Measurements from ENCODE around the gene MAP4K3.

Gene MAP4K3

DNA sequence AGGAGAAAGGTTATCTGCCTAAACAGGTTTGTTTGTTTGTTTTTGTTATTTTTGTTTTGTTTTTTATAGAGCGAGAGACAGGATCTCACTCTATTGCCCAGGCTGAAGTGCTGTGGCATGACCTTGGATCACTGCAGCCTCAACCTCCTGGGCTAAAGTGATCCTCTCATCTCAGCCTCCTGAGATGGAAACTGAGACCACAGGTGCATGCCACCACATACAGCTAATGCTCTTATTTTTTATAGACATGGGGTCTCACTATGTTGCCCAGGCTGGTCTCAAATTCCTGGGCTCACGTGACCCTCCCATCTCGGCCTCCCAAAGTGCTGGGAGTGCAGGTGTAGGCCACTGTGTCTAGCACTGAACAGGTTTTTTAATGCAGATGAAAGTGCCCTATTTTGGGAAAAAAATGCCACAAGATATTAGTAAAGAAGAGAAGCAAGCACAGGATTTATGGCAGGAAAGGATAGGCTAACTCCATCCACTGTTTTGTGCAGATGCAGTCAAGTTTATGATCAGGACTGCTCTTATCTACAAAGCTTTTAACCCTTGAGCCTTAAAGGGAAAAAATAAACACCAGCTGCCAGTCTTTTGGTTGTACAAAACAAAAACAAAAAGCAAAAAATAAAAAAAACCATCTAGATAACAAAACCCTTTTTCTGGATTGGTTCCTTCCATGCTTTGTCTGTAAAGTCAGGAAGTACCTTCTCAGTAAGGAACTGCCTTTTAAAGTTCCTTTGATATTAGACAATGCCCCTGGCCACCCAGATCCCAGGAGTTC is 29.4 kb downstream of the MAP4K3 start:
- Histone ChIP-seq H3K9me3 (ENCODE audit: insufficient read depth, low read length) (no peaks in the 10 kb centered on the region), H3K36me3 (ENCODE audit: insufficient read depth, insufficient read length, low read length) (no peaks in the 10 kb centered on the region), H3K9ac (ENCODE audit: insufficient read length, low read depth) (no peak overlapping the region), H3K27me3 (ENCODE audit: insufficient read depth, insufficient read length) (no peaks in the 10 kb centered on the region), H3K4me3 (ENCODE audit: insufficient read length, low read depth) (no peak overlapping the region), H3K4me1 (ENCODE audit: insufficient read depth, insufficient read length) (no peaks in the 10 kb centered on the region)
- DNase-seq (ENCODE audit: low read depth, low spot score), result no peak
- TF ChIP-seq ZNF274 (IDR thresholded peaks at IDR 0.05; ENCODE audit: low read depth, low read length) (no peak), YY1 (IDR thresholded peaks at IDR 0.05; ENCODE audit: insufficient read depth, insufficient read length) (no peak), SUZ12 (IDR thresholded peaks at IDR 0.05; ENCODE audit: extremely low read depth, insufficient read depth, insufficient read length) (no peak)

DNA sequence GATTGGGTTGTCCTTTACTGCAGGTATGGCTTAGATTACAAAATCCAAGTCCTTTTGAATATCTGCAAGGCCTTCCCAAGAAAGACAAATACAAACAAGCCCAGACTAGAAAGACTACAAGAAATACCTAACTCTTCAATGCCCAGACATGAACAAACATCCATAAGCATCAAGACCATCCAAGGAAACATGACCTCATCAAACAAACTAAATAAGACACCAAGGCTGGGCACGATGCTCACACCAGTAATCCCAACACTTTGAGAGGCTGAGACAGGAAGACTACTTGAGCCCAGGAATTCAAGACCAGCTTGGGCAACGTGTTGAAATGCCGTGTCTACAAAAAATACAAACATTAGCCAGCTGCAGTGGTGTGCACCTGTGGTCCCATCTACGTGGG is 31.7 kb downstream of the MAP4K3 start:
- no peak for DNase-seq (ENCODE audit: low read depth, low spot score)
- TF ChIP-seq YY1 (IDR thresholded peaks at IDR 0.05; ENCODE audit: insufficient read depth, insufficient read length) (no peak), ZNF274 (IDR thresholded peaks at IDR 0.05; ENCODE audit: low read depth, low read length) (no peak), SUZ12 (IDR thresholded peaks at IDR 0.05; ENCODE audit: extremely low read depth, insufficient read depth, insufficient read length) (no peak)
- Histone ChIP-seq H3K27me3 (ENCODE audit: insufficient read depth, insufficient read length) (no peaks in the 10 kb centered on the region), H3K9me3 (ENCODE audit: insufficient read depth, low read length) (no peaks in the 10 kb centered on the region), H3K9ac (ENCODE audit: insufficient read length, low read depth) (no peak overlapping the region), H3K36me3 (ENCODE audit: insufficient read depth, insufficient read length, low read length) (no peaks in the 10 kb centered on the region), H3K4me3 (ENCODE audit: insufficient read length, low read depth) (no peak overlapping the region), H3K4me1 (ENCODE audit: insufficient read depth, insufficient read length) (no peaks in the 10 kb centered on the region)

DNA sequence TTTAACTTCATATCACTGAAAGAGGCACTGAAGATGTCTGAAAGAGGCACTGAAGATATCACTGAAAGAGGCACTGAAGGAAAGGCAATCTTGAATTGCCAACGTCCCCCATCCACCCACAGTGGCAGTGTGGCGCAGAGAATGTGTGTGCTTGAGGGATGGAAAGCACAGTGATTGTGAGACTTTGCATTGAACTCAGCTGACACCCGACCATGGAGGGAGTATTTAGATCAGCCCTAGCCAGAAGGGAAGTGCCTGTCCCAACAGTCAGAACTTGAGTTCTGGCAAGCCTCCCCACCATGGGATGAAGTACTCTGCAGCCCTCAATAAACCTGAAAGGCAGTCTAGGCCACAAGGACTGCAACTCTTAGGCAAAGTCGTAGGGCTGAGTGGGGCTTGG is 33.8 kb downstream of the MAP4K3 start:
- no peaks in the 10 kb centered on the region for H3K4me1 ChIP-seq (ENCODE audit: insufficient read depth, insufficient read length)
- TF ChIP-seq YY1 (IDR thresholded peaks at IDR 0.05; ENCODE audit: insufficient read depth, insufficient read length), result no peak
- no peak for TF ChIP-seq SUZ12 (IDR thresholded peaks at IDR 0.05; ENCODE audit: extremely low read depth, insufficient read depth, insufficient read length)
- TF ChIP-seq ZNF274 (IDR thresholded peaks at IDR 0.05; ENCODE audit: low read depth, low read length), result no peak
- no peaks in the 10 kb centered on the region for H3K9me3 ChIP-seq (ENCODE audit: insufficient read depth, low read length)
- no peaks in the 10 kb centered on the region for H3K36me3 ChIP-seq (ENCODE audit: insufficient read depth, insufficient read length, low read length)
- no peak for DNase-seq (ENCODE audit: low read depth, low spot score)
- H3K9ac ChIP-seq (ENCODE audit: insufficient read length, low read depth), result no peak overlapping the region
- H3K27me3 ChIP-seq (ENCODE audit: insufficient read depth, insufficient read length), result no peaks in the 10 kb centered on the region
- H3K4me3 ChIP-seq (ENCODE audit: insufficient read length, low read depth), result no peak overlapping the region

DNA sequence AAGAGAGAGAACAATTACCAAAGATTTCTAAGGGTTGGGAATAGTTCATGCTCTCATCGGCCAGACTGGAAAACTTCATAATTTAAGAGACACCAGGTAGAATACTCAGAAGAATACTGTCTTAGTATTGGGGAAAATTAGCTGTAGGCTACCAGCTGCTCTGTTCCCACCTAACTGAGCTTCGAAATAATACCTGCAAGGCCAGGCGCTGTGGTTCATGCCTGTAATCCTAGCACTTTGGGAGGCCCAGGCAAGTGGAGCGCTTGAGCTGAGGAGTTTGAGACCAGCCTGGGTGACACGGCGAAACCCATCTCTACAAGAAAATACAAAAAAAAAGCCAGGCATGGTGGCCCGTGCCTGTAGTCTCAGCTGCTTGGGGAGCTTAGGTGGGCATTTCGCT is 35.8 kb downstream of the MAP4K3 start:
- no peak for TF ChIP-seq SUZ12 (IDR thresholded peaks at IDR 0.05; ENCODE audit: extremely low read depth, insufficient read depth, insufficient read length)
- TF ChIP-seq ZNF274 (IDR thresholded peaks at IDR 0.05; ENCODE audit: low read depth, low read length), result no peak
- no peak for TF ChIP-seq YY1 (IDR thresholded peaks at IDR 0.05; ENCODE audit: insufficient read depth, insufficient read length)
- H3K9ac ChIP-seq (ENCODE audit: insufficient read length, low read depth), result no peak overlapping the region

DNA sequence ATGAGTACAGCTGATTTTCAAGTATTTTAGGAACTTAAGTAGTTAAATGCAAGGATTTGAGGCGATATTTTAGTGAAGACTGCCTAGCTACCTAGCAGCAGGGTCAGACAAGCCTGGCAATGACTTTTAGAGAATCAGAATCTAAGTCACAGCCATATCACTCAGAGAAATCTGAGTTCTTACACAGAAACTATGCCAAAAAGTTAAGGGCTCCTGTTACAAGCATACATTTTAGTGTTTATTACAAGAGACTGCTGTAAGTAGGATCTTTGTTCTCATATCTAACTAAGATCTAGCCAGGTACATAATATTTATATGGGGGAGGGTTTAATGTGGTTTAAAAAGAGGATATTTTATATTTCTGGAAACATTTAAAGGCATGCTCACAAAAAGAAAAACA is 37.5 kb downstream of the MAP4K3 start:
- Histone ChIP-seq H3K36me3 (ENCODE audit: insufficient read depth, insufficient read length, low read length) (no peaks in the 10 kb centered on the region), H3K4me3 (ENCODE audit: insufficient read length, low read depth) (no peak overlapping the region), H3K9ac (ENCODE audit: insufficient read length, low read depth) (no peak overlapping the region), H3K9me3 (ENCODE audit: insufficient read depth, low read length) (no peaks in the 10 kb centered on the region), H3K4me1 (ENCODE audit: insufficient read depth, insufficient read length) (no peaks in the 10 kb centered on the region), H3K27me3 (ENCODE audit: insufficient read depth, insufficient read length) (no peaks in the 10 kb centered on the region)
- TF ChIP-seq SUZ12 (IDR thresholded peaks at IDR 0.05; ENCODE audit: extremely low read depth, insufficient read depth, insufficient read length) (no peak), YY1 (IDR thresholded peaks at IDR 0.05; ENCODE audit: insufficient read depth, insufficient read length) (no peak), ZNF274 (IDR thresholded peaks at IDR 0.05; ENCODE audit: low read depth, low read length) (no peak)
- DNase-seq (ENCODE audit: low read depth, low spot score), result no peak

More for the DNA sequence above, 35.8 kb downstream of the MAP4K3 start:
- Histone ChIP-seq H3K4me1 (ENCODE audit: insufficient read depth, insufficient read length) (no peaks in the 10 kb centered on the region), H3K9me3 (ENCODE audit: insufficient read depth, low read length) (no peaks in the 10 kb centered on the region), H3K36me3 (ENCODE audit: insufficient read depth, insufficient read length, low read length) (no peaks in the 10 kb centered on the region), H3K27me3 (ENCODE audit: insufficient read depth, insufficient read length) (no peaks in the 10 kb centered on the region), H3K4me3 (ENCODE audit: insufficient read length, low read depth) (no peak overlapping the region)
- DNase-seq (ENCODE audit: low read depth, low spot score), result no peak

DNA sequence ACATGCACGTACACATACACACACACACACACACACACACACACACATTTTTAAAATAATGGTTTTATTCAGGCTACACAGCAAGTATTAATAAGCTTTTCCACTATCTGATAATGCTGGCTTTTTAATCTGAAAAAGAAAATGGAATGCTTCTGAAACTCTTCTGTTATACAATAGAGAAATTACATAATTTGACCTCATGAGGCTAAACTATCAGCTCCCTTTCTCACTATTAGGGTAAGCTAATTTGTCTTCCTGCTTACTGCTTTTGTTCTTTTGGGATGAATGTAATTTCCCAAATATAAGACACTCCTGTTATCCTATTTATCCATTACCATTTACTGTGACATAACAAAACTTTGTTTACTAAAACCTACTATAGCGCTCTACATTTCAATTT is 41.8 kb downstream of the MAP4K3 start:
- H3K9me3 ChIP-seq (ENCODE audit: insufficient read depth, low read length), result no peaks in the 10 kb centered on the region
- H3K36me3 ChIP-seq (ENCODE audit: insufficient read depth, insufficient read length, low read length), result no peaks in the 10 kb centered on the region
- H3K4me3 ChIP-seq (ENCODE audit: insufficient read length, low read depth), result no peak overlapping the region
- no peaks in the 10 kb centered on the region for H3K4me1 ChIP-seq (ENCODE audit: insufficient read depth, insufficient read length)
- H3K27me3 ChIP-seq (ENCODE audit: insufficient read depth, insufficient read length), result no peaks in the 10 kb centered on the region
- TF ChIP-seq SUZ12 (IDR thresholded peaks at IDR 0.05; ENCODE audit: extremely low read depth, insufficient read depth, insufficient read length), result no peak
- TF ChIP-seq ZNF274 (IDR thresholded peaks at IDR 0.05; ENCODE audit: low read depth, low read length), result no peak
- no peak for TF ChIP-seq YY1 (IDR thresholded peaks at IDR 0.05; ENCODE audit: insufficient read depth, insufficient read length)
- H3K9ac ChIP-seq (ENCODE audit: insufficient read length, low read depth), result no peak overlapping the region
- DNase-seq (ENCODE audit: low read depth, low spot score), result no peak

DNA sequence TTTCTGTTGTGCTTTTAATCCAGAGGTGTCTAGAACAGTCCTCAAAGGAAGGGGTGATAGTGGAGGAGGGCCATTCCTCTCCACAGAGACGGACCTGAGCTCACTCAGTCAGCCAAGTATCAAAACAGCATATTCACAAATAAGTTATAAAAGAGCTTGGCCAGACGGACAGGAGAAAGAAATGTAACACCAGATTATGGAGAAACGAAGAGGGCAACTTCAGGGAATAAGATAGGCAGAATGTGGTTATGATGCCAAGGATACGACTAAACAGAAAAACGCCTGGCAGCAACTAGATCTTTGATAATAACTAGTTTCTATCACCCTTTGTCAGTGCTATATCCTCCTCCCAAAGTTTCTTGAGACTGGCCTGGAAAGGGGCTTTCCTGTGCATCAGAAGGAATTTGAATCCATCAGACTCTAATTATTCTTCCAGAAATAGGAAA is 42.5 kb downstream of the MAP4K3 start:
- Histone ChIP-seq H3K4me1 (ENCODE audit: insufficient read depth, insufficient read length) (no peaks in the 10 kb centered on the region), H3K27me3 (ENCODE audit: insufficient read depth, insufficient read length) (no peaks in the 10 kb centered on the region), H3K4me3 (ENCODE audit: insufficient read length, low read depth) (no peak overlapping the region), H3K9ac (ENCODE audit: insufficient read length, low read depth) (no peak overlapping the region), H3K36me3 (ENCODE audit: insufficient read depth, insufficient read length, low read length) (no peaks in the 10 kb centered on the region), H3K9me3 (ENCODE audit: insufficient read depth, low read length) (no peaks in the 10 kb centered on the region)
- DNase-seq (ENCODE audit: low read depth, low spot score), result no peak
- TF ChIP-seq SUZ12 (IDR thresholded peaks at IDR 0.05; ENCODE audit: extremely low read depth, insufficient read depth, insufficient read length) (no peak), YY1 (IDR thresholded peaks at IDR 0.05; ENCODE audit: insufficient read depth, insufficient read length) (no peak), ZNF274 (IDR thresholded peaks at IDR 0.05; ENCODE audit: low read depth, low read length) (no peak)

Measured in NT2/D1 (cell line).